ENCODE results near the gene OR2H2.

Gene OR2H2

DNA sequence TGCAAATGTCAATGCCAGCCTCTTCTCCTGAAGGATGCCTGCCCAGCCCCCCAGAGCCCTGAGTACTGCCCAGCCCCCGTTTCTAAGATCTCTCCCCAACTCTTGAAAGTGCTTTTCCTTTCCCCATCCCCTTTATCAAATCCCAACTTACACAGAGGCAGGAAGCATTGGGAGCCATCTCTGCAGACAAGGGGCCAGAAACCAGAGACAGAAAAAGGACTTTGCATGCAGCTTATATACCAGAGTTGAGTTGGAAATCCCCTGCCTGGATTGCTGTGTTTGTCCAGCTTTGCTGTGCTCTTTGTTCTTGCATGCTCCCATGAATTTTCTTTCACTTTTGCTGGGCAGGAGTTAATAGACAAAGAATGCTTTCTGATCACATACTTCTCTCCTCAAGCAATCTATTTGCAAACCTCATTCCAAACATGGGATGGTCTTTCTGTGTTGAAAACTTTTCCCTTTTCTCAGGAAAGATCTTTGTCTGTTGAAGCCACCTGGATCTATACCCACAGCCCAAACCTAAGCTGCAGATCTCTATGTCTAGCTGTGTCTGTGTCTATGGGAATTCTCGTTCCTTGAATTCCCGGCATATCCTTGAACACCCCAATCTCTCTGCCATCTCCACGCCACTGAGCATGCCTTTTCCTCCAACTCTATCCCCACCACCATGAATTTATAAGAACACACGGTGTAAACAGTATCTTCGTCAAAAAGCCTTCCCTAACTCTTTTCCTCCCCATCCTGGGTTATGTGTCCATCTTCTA is 25.2 kb upstream of the OR2H2 start, which contains the start of gene UBD (continued):
- no peak for TF ChIP-seq CSDC2 (CRISPR knock-in tag; IDR thresholded peaks at IDR 0.05)
- TF ChIP-seq ZNF8 (CRISPR knock-in tag; IDR thresholded peaks at IDR 0.05) = no peak
- no peak for TF ChIP-seq PPARA (CRISPR knock-in tag; IDR thresholded peaks at IDR 0.05; ENCODE audit: borderline replicate concordance)
- no peak for TF ChIP-seq TCF4 (CRISPR knock-in tag; IDR thresholded peaks at IDR 0.05; ENCODE audit: borderline replicate concordance)
- no peak for TF ChIP-seq RARB (CRISPR knock-in tag; IDR thresholded peaks at IDR 0.05)
- TF ChIP-seq ZNF70 (CRISPR knock-in tag; IDR thresholded peaks at IDR 0.05) = no peak

DNA sequence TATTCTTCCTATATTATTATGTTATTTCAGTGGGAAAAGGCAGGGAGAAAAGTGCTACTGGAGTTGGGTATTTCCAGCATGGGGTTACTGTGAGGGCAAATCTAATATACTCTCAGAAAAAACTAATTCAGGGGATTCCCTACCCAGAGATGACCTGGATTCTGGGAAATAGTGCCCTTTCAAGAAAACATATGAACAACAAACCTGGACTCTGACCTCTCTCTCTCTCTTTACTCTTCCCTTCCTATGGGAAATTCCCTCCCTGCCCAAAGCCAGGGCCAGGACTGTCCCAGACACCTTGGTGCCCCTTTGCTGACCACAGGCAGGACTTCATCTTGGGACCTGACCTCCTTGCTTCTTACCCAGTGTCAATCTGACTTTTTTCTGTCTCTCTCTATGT is 23.8 kb upstream of the OR2H2 start:
- TF ChIP-seq ZNF70 (CRISPR knock-in tag; IDR thresholded peaks at IDR 0.05) = no peak
- TF ChIP-seq, protein P1, sequence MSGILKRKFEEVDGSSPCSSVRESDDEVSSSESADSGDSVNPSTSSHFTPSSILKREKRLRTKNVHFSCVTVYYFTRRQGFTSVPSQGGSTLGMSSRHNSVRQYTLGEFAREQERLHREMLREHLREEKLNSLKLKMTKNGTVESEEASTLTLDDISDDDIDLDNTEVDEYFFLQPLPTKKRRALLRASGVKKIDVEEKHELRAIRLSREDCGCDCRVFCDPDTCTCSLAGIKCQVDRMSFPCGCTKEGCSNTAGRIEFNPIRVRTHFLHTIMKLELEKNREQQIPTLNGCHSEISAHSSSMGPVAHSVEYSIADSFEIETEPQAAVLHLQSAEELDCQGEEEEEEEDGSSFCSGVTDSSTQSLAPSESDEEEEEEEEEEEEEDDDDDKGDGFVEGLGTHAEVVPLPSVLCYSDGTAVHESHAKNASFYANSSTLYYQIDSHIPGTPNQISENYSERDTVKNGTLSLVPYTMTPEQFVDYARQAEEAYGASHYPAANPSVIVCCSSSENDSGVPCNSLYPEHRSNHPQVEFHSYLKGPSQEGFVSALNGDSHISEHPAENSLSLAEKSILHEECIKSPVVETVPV (CRISPR knock-in tag; IDR thresholded peaks at IDR 0.05) = no peak
- no peak for TF ChIP-seq ARNTL (CRISPR knock-in tag; IDR thresholded peaks at IDR 0.05; ENCODE audit: borderline replicate concordance, low read depth)
- TF ChIP-seq, protein P2, sequence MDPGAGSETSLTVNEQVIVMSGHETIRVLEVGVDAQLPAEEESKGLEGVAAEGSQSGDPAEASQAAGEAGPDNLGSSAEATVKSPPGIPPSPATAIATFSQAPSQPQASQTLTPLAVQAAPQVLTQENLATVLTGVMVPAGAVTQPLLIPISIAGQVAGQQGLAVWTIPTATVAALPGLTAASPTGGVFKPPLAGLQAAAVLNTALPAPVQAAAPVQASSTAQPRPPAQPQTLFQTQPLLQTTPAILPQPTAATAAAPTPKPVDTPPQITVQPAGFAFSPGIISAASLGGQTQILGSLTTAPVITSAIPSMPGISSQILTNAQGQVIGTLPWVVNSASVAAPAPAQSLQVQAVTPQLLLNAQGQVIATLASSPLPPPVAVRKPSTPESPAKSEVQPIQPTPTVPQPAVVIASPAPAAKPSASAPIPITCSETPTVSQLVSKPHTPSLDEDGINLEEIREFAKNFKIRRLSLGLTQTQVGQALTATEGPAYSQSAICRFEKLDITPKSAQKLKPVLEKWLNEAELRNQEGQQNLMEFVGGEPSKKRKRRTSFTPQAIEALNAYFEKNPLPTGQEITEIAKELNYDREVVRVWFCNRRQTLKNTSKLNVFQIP (CRISPR knock-in tag; IDR thresholded peaks at IDR 0.05; ENCODE audit: borderline replicate concordance, low read depth) = no peak
- TF ChIP-seq, protein P3, sequence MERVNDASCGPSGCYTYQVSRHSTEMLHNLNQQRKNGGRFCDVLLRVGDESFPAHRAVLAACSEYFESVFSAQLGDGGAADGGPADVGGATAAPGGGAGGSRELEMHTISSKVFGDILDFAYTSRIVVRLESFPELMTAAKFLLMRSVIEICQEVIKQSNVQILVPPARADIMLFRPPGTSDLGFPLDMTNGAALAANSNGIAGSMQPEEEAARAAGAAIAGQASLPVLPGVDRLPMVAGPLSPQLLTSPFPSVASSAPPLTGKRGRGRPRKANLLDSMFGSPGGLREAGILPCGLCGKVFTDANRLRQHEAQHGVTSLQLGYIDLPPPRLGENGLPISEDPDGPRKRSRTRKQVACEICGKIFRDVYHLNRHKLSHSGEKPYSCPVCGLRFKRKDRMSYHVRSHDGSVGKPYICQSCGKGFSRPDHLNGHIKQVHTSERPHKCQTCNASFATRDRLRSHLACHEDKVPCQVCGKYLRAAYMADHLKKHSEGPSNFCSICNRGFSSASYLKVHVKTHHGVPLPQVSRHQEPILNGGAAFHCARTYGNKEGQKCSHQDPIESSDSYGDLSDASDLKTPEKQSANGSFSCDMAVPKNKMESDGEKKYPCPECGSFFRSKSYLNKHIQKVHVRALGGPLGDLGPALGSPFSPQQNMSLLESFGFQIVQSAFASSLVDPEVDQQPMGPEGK (CRISPR knock-in tag; IDR thresholded peaks at IDR 0.05; ENCODE audit: borderline replicate concordance) = no peak
- TF ChIP-seq BACH2 (CRISPR knock-in tag; IDR thresholded peaks at IDR 0.05; ENCODE audit: borderline replicate concordance) = no peak
- no peak for TF ChIP-seq RARB (CRISPR knock-in tag; IDR thresholded peaks at IDR 0.05)
- no peak for TF ChIP-seq TCF4 (CRISPR knock-in tag; IDR thresholded peaks at IDR 0.05; ENCODE audit: borderline replicate concordance)
- no peak for TF ChIP-seq PPARA (CRISPR knock-in tag; IDR thresholded peaks at IDR 0.05; ENCODE audit: borderline replicate concordance)
- no peak for TF ChIP-seq ZFP30 (CRISPR knock-in tag; IDR thresholded peaks at IDR 0.05)
- TF ChIP-seq SNAI2 (CRISPR knock-in tag; IDR thresholded peaks at IDR 0.05) = no peak
- ATAC-seq = no peak

DNA sequence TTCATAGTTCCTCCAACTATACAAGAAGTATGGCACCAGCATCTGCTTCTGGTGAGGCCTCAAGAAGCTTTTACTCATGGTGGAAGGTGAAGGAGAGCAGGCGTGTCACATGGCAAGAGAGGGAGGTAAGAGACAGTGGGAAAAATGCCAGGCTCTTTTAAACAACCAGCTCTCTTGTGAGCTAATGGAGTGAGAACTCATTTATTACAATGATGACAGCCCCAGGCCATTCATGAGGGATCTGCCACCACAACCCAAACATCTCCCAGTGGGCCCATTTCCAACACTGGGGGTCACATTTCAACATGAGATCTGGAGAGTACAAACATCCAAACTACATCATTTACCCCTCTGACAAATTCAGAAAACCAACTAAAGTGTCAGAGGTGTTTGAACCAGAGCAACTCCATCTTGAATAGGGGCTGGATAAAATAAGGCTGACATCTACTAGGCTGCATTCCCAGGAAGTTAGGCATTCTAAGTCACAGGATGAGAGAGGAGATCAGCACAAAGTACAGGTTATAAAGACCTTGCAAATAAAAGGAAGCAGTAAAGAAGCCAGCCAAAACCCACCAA is 23.2 kb upstream of the OR2H2 start:
- TF ChIP-seq, protein P4, sequence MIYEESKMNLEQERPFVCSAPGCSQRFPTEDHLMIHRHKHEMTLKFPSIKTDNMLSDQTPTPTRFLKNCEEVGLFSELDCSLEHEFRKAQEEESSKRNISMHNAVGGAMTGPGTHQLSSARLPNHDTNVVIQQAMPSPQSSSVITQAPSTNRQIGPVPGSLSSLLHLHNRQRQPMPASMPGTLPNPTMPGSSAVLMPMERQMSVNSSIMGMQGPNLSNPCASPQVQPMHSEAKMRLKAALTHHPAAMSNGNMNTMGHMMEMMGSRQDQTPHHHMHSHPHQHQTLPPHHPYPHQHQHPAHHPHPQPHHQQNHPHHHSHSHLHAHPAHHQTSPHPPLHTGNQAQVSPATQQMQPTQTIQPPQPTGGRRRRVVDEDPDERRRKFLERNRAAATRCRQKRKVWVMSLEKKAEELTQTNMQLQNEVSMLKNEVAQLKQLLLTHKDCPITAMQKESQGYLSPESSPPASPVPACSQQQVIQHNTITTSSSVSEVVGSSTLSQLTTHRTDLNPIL (CRISPR knock-in tag; IDR thresholded peaks at IDR 0.05; ENCODE audit: low read depth) = no peak
- TF ChIP-seq, protein P2 (CRISPR knock-in tag; IDR thresholded peaks at IDR 0.05; ENCODE audit: borderline replicate concordance, low read depth) = no peak
- no peak for TF ChIP-seq TCF4 (CRISPR knock-in tag; IDR thresholded peaks at IDR 0.05; ENCODE audit: borderline replicate concordance)
- TF ChIP-seq GLIS3 (CRISPR knock-in tag; IDR thresholded peaks at IDR 0.05) = no peak
- no peak for TF ChIP-seq PPARA (CRISPR knock-in tag; IDR thresholded peaks at IDR 0.05; ENCODE audit: borderline replicate concordance)
- TF ChIP-seq ESRRG (CRISPR knock-in tag; IDR thresholded peaks at IDR 0.05) = no peak
- no peak for TF ChIP-seq ISL1 (CRISPR knock-in tag; IDR thresholded peaks at IDR 0.05)
- no peak for TF ChIP-seq SNAI2 (CRISPR knock-in tag; IDR thresholded peaks at IDR 0.05)
- no peak for TF ChIP-seq ZFP30 (CRISPR knock-in tag; IDR thresholded peaks at IDR 0.05)
- TF ChIP-seq RARB (CRISPR knock-in tag; IDR thresholded peaks at IDR 0.05) = no peak
- TF ChIP-seq ZC3H10 (CRISPR knock-in tag; IDR thresholded peaks at IDR 0.05) = no peak
- no peak for TF ChIP-seq TOX (CRISPR knock-in tag; IDR thresholded peaks at IDR 0.05; ENCODE audit: borderline replicate concordance)
- TF ChIP-seq ARNTL (CRISPR knock-in tag; IDR thresholded peaks at IDR 0.05; ENCODE audit: borderline replicate concordance, low read depth) = no peak
- TF ChIP-seq, protein P3 (CRISPR knock-in tag; IDR thresholded peaks at IDR 0.05; ENCODE audit: borderline replicate concordance) = no peak
- TF ChIP-seq BACH2 (CRISPR knock-in tag; IDR thresholded peaks at IDR 0.05; ENCODE audit: borderline replicate concordance) = no peak
- no peak for TF ChIP-seq OSR1 (CRISPR knock-in tag; IDR thresholded peaks at IDR 0.05)
- no peak for ATAC-seq
